Pancreas (tissue), 10 donors: Measurements from ENCODE around the gene SAMD8. TPM values are rescaled to one million over a fixed set of nuclear protein-coding genes. Genes with fewer than 3 reads are reported as not detected.
"Not testable (repeated sequence)": the region's sequence is repeated elsewhere in the genome, so short reads cannot be mapped to it uniquely, and the experiment has no call there.

Source experiments
- ATAC-seq, 4 donors: fragments of 200-7000 bp; cut with Tn5 transposase; one replicate each; pipeline versions ENCODE4 v1.8.0 to v1.9.1; 2020; ENCODE audit warnings: mild to moderate bottlenecking in 4 of 4, moderate library complexity in 4 of 4
- DNase-seq, 6 donors: peaks; one replicate each; pipeline ENCODE4 v3.0.0-alpha.2; 2020
- FAIRE-seq: peaks from 2 replicates; lab custom pipeline; 2012; peaks lifted over from hg19 to GRCh38; lab: Jason Lieb, UNC
- H3K27ac ChIP-seq, 4 donors: fragments of 200-600 bp; sonication (generic); 1 replicate in 3 of 4; 2 replicates in 1 of 4; pipeline versions ENCODE4 v1.5.0 to v1.8.0; 2020
- H3K27me3 ChIP-seq, 4 donors: fragments of 200-600 bp; one replicate each; pipeline ENCODE4 v1.8.0; 2021
- H3K36me3 ChIP-seq, 3 donors: fragments of 200-600 bp; sonication (generic) in 1 of 3; one replicate each; pipeline versions ENCODE4 v1.5.0 to v1.8.0; 2020 to 2021
- H3K4me1 ChIP-seq, 3 donors: fragments of 200-600 bp; one replicate each; pipeline ENCODE4 v1.8.0; 2021
- H3K4me3 ChIP-seq, 4 donors: fragments of 200-600 bp; sonication (generic) in 2 of 4; one replicate each; pipeline versions ENCODE4 v1.5.0 to v1.8.0; 2020 to 2021
- H3K9me3 ChIP-seq, 4 donors: fragments of 200-600 bp; one replicate each; pipeline ENCODE4 v1.8.0; 2021
- WGBS, 2 donors: extraction: QIAGEN DNeasy Blood & Tissue Kit; methylation state at CpG; one replicate each; pipeline ENCODE4 v1.1.7; 2013; 5-methylcytosine and 5-hydroxymethylcytosine counted together
- intact Hi-C, 3 donors: fragments of 100-400 bp; cut with DNase I; formaldehyde crosslinking; loops; one replicate each; pipeline versions ENCODE4 v1.11.1 to v1.14.2; 2022
- polyA plus RNA-seq, 2 donors: library from polyadenylated mRNA; stranded (reverse); fragments of 200-250 nt; gene quantifications; one replicate each; pipeline ENCODE4 v1.2.3, GENCODE V29; 2013
- total RNA-seq, 6 donors: library from RNA; stranded (reverse); fragmentation: NEBNext Ultra II Directional in 4 of 6; extraction: Animal tissue kit (Norgen Biotek cat#: 25700) in 4 of 6; gene quantifications; one replicate each; pipeline versions ENCODE4 v1.2.1 to v1.2.4, GENCODE V29; 2021 to 2023
- TF ChIP-seq, protein P1 (sequence below), 4 donors: fragments of 200-600 bp; sonication (generic) in 3 of 4; IDR thresholded peaks; one replicate each; pipeline versions ENCODE4 v1.5.0 to v1.8.0; 2021; ENCODE audit warnings: antibody characterized with exemption in 4 of 4
- donor health status: healthy with polysubstance abuse.
- donor health status: DM: no; HTN: no; CAD: no; lungs with moderate emphysema.
- donor health status: DM: no; HTN: no; CAD: no.
- donor health status: control.
- donor health status: control.
- donor health status: Bipolar disorder and iron deficiency.
- donor health status: DM: yes; HTN: yes; CAD: no.
- donor health status: DM: no; HTN: no; CAD: no.
- donor health status: DM: no; HTN: no; CAD: no.
- donor health status: DM: yes; HTN: yes; CAD: no.

The SAMD8 gene
- total and polyA plus RNA-seq, 8 donors: 2.1 to 10.1 (median 6.2) TPM

- intact Hi-C loops: no loop called here
- no peaks in the 10 kb centered on the region for H3K9me3 ChIP-seq
- no peak overlapping the region for H3K4me3 ChIP-seq
- TF ChIP-seq, protein P1, sequence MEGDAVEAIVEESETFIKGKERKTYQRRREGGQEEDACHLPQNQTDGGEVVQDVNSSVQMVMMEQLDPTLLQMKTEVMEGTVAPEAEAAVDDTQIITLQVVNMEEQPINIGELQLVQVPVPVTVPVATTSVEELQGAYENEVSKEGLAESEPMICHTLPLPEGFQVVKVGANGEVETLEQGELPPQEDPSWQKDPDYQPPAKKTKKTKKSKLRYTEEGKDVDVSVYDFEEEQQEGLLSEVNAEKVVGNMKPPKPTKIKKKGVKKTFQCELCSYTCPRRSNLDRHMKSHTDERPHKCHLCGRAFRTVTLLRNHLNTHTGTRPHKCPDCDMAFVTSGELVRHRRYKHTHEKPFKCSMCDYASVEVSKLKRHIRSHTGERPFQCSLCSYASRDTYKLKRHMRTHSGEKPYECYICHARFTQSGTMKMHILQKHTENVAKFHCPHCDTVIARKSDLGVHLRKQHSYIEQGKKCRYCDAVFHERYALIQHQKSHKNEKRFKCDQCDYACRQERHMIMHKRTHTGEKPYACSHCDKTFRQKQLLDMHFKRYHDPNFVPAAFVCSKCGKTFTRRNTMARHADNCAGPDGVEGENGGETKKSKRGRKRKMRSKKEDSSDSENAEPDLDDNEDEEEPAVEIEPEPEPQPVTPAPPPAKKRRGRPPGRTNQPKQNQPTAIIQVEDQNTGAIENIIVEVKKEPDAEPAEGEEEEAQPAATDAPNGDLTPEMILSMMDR (IDR thresholded peaks at IDR 0.05): no peak
- H3K4me1 ChIP-seq: no peaks in the 10 kb centered on the region
- no peak for DNase-seq
- no peaks in the 10 kb centered on the region for H3K27me3 ChIP-seq
- H3K36me3 ChIP-seq: no peaks in the 10 kb centered on the region
- H3K27ac ChIP-seq: no peak overlapping the region
- FAIRE-seq: no peak
- WGBS, 2 donors: 87 to 88% methylated on average over 5 of the region's 5 CpGs
- no peak for ATAC-seq
Measured at GRCh38 chr10:75203724-75204123, 92.3 kb downstream of the SAMD8 start.

GRCh38 chr10:75205908-75206307, 94.5 kb downstream of the SAMD8 start:
- no peak for FAIRE-seq
- no peak for DNase-seq
- Histone ChIP-seq H3K4me1 (no peaks in the 10 kb centered on the region), H3K27me3 (no peaks in the 10 kb centered on the region), H3K9me3 (no peaks in the 10 kb centered on the region), H3K27ac (no peak overlapping the region), H3K36me3 (no peaks in the 10 kb centered on the region), H3K4me3 (no peak overlapping the region)
- no peak for ATAC-seq
- 73 to 89% methylated on average over 2 of the region's 2 CpGs for WGBS, 2 donors
- TF ChIP-seq, protein P1 (IDR thresholded peaks at IDR 0.05): no peak
- intact Hi-C loops: no loop called here

DNA sequence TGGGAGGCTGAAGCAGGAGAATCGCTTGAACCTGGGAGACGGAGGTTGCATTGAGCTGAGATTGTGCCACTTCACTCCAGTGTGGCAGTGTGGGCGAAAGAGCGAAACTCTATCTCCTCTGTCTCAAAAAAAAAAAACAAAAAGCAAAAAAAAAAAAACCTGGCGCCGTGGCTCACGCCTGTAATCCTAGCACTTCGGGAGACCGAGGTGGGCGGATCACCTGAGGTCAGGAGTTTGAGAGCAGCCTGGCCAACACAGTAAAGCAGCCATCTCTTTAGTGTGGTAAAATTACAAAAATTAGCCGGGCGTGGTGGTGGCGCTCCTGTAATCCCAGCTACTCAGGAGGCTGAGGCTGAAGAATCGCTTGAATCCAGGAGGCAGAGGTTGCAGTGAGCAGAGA, 95.2 kb downstream of the SAMD8 start:
- H3K36me3 ChIP-seq, FAIRE-seq, intact Hi-C loops, H3K27me3 ChIP-seq, ATAC-seq, DNase-seq, H3K27ac ChIP-seq, H3K4me1 ChIP-seq, H3K4me3 ChIP-seq, H3K9me3 ChIP-seq: not testable (repeated sequence)
- 89 to 93% methylated on average over 14 of the region's 14 CpGs for WGBS, 2 donors

DNA sequence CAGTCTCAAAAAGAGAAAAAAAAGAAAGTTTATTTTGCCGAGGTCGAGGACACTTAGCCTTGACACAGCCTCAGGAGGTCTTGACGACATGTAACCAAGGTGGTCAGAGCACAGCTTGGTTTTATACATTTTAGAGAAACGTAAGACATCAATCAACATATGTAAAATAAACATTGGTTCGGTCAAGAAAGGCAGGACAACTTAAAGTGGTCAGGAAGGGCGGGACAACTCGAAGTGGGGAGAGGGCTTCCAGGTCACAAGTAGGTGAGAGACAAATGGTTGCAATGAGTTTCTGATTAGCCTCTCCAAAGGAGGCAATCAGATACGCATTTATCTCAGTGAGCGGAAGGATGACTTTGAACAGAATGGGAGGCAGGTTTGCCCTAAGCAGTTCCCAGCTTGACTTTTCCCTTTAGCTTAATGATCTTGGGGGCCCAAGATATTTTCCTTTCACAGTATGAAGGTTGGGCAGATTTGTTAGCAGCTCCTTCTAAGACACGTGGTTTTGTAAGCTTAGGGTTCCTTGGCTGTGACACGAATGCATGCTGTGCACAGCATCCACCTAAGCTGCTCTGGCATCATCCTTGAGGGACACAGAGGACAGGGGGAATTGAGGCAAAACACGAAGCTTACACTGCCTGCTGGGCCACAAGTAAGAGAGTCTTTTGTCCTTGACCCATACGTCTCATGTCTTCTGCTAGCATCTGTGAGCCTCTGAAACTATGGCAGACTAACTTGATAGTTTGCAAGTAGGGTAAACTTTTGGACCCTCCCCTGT, 95.8 kb downstream of the SAMD8 start:
- ATAC-seq (no peak), FAIRE-seq (no peak), DNase-seq (no peak)
- TF ChIP-seq, protein P1 (IDR thresholded peaks at IDR 0.05): no peak
- Histone ChIP-seq H3K36me3 (peaks cover 0 to under 1% (median 0%) of the 10 kb centered on the region in 3 donors), H3K27ac (no peak overlapping the region), H3K4me3 (no peak overlapping the region), H3K4me1 (peaks cover 5 to 8% (median 7%) of the 10 kb centered on the region in 3 donors), H3K27me3 (no peaks in the 10 kb centered on the region), H3K9me3 (no peaks in the 10 kb centered on the region)
- 67 to 75% methylated on average over 13 of the region's 13 CpGs for WGBS, 2 donors
- intact Hi-C loops: no loop called here

GRCh38 chr10:75207857-75208144, 96.3 kb downstream of the SAMD8 start:
- intact Hi-C loops: no loop called here
- WGBS, 2 donors: 91 to 93% methylated on average over 1 of the region's 1 CpG
- TF ChIP-seq, protein P1 (IDR thresholded peaks at IDR 0.05): no peak
- FAIRE-seq (no peak), DNase-seq (no peak), ATAC-seq (no peak)
- no peak overlapping the region for H3K4me3 ChIP-seq
- no peak overlapping the region for H3K27ac ChIP-seq
- H3K27me3 ChIP-seq: no peaks in the 10 kb centered on the region
- H3K4me1 ChIP-seq: peaks cover 11% of the 10 kb centered on the region in 3 donors
- no peaks in the 10 kb centered on the region for H3K9me3 ChIP-seq
- peaks cover 0 to 6% (median 0%) of the 10 kb centered on the region in 3 donors for H3K36me3 ChIP-seq
